K562 (cell line): ENCODE measurements around the gene TMC1. TPM values are rescaled to one million over a fixed set of nuclear protein-coding genes. Genes with fewer than 3 reads are reported as not detected.

ENCODE experiments used
- ATAC-seq: fragments of 200-7000 bp; cut with Tn5 transposase; 3 replicates; pipeline ENCODE4 v1.9.1; 2020; ENCODE audit warnings: moderate library complexity
- BruUV-seq: library from RNA; stranded (reverse); fragments of 400-500 nt; replicated peaks from 2 replicates; lab custom pipeline; 2021; lab: Mats Ljungman, UMichigan
- CTCF ChIA-PET: fragments of 300-600 bp; formaldehyde crosslinking; extraction: SDS; loops from one replicate; lab custom pipeline; 2021; ENCODE audit warnings: low intra/inter-chr PET ratio; lab: Yijun Ruan, JAX
- POLR2A ChIA-PET: fragments of 300-600, 350-650 bp; sonication (Branson Sonifier 250); formaldehyde crosslinking; extraction: SDS; loops from one replicate; lab custom pipeline; 2021; ENCODE audit warnings: antibody characterized with exemption, inconsistent platforms; lab: Yijun Ruan, JAX
- DNase-seq, 4 experiments: peaks; one replicate each; pipeline versions ENCODE4 v3.0.0 to v3.0.0-alpha.2; 2011 to 2018; ENCODE audit warnings: low spot score in 3 of 4, mixed read lengths in 3 of 4; ENCODE audit errors: extremely low read depth in 1 of 4
- FAIRE-seq: peaks from 2 replicates; lab custom pipeline; 2011; peaks lifted over from hg19 to GRCh38; lab: Jason Lieb, UNC
- H2AFZ ChIP-seq: 2 replicates; pipeline ENCODE4 v1.6.0; 2011; ENCODE audit warnings: low read depth, low read length, control low read depth, inconsistent platforms
- H3K27ac ChIP-seq: fragments of 200-600 bp; 3 replicates; pipeline ENCODE4 v1.8.0; 2011; ENCODE audit warnings: low read depth, mild to moderate bottlenecking, control low read depth, inconsistent platforms, low read length, moderate library complexity, mixed read lengths; ENCODE audit errors: extremely low read depth
- H3K27me3 ChIP-seq, 2 experiments: fragments of 300-600 bp in 1 of 2; 2 replicates in 1 of 2; 3 replicates in 1 of 2; pipeline versions ENCODE4 v1.6.0 to v1.8.0; 2011; ENCODE audit warnings: inconsistent platforms in 2 of 2, low read length in 2 of 2, mild to moderate bottlenecking in 1 of 2, mixed read lengths in 1 of 2, moderate library complexity in 1 of 2; ENCODE audit not compliant: control insufficient read depth in 2 of 2, insufficient read depth in 2 of 2
- H3K36me3 ChIP-seq: fragments of 300-600 bp; 3 replicates; pipeline ENCODE4 v1.8.0; 2011; ENCODE audit warnings: mild to moderate bottlenecking, low read length, inconsistent platforms; ENCODE audit not compliant: control insufficient read depth, insufficient read depth
- H3K4me1 ChIP-seq, 2 experiments: fragments of 200-600 bp in 1 of 2; replicated peaks in 1 of 2; 2 replicates in 1 of 2; 3 replicates in 1 of 2; pipeline versions ENCODE4 v1.5.1 to v1.8.0; 2011; ENCODE audit warnings: inconsistent platforms in 2 of 2, low read length in 2 of 2, mild to moderate bottlenecking in 1 of 2, mixed read lengths in 1 of 2, moderate library complexity in 1 of 2; ENCODE audit not compliant: control insufficient read depth in 2 of 2, insufficient read depth in 2 of 2
- H3K4me2 ChIP-seq: 2 replicates; pipeline ENCODE4 v1.6.1; 2011; ENCODE audit warnings: low read length, control low read depth, inconsistent platforms, mixed read lengths; ENCODE audit not compliant: insufficient read depth
- H3K4me3 ChIP-seq: fragments of 200-600 bp; sonication (generic), shearing (Covaris generic); 2 replicates; pipeline ENCODE4 v1.5.1; 2016; ENCODE audit warnings: control low read depth, inconsistent platforms
- H3K79me2 ChIP-seq: fragments of 200-600 bp; 3 replicates; pipeline ENCODE4 v1.8.0; 2011; ENCODE audit warnings: low read length, inconsistent platforms; ENCODE audit not compliant: control insufficient read depth, insufficient read depth
- H3K9ac ChIP-seq, 2 experiments: 2 replicates each; pipeline versions ENCODE4 v1.6.0 to v1.6.1; 2011; ENCODE audit warnings: low read depth in 2 of 2, low read length in 2 of 2, control low read depth in 1 of 2, inconsistent platforms in 1 of 2, mild to moderate bottlenecking in 1 of 2, mixed read lengths in 1 of 2; ENCODE audit not compliant: insufficient read depth in 1 of 2
- H3K9me1 ChIP-seq: one replicate; pipeline ENCODE4 v1.6.0; 2011; ENCODE audit warnings: inconsistent platforms, mild to moderate bottlenecking, low read length, moderate library complexity; ENCODE audit not compliant: control insufficient read depth, insufficient read depth
- H3K9me3 ChIP-seq: replicated peaks from 2 replicates; pipeline ENCODE4 v1.5.1; 2011; ENCODE audit warnings: low read depth, low read length, inconsistent platforms; ENCODE audit not compliant: control insufficient read depth, insufficient read depth
- H4K20me1 ChIP-seq: replicated peaks from 2 replicates; pipeline ENCODE4 v1.6.1; 2011; ENCODE audit warnings: low read length, inconsistent platforms, mixed read lengths; ENCODE audit not compliant: control insufficient read depth, insufficient read depth
- ATF1 ChIP-seq, 2 experiments: fragments of 450-650 bp in 1 of 2; IDR thresholded peaks; 2 replicates each; pipeline ENCODE4 v1.6.1; 2016; ENCODE audit warnings: missing compliant biosample characterization in 1 of 2, missing genetic modification characterization in 1 of 2
- KDM1A ChIP-seq, 2 experiments: fragments of 450-650 bp; IDR thresholded peaks; 2 replicates each; pipeline ENCODE4 v1.6.1; 2016; ENCODE audit warnings: mild to moderate bottlenecking in 2 of 2
- NFIC ChIP-seq: fragments of 450-650 bp; IDR thresholded peaks from 2 replicates; pipeline ENCODE4 v1.6.1; 2017; ENCODE audit warnings: mild to moderate bottlenecking, inconsistent platforms
- RBM22 ChIP-seq: fragments of 200-400 bp; formaldehyde crosslinking; IDR thresholded peaks from 2 replicates; pipeline ENCODE4 v1.6.1; 2018; ENCODE audit warnings: low read length, low read depth; ENCODE audit not compliant: poor library complexity, severe bottlenecking
- RCOR1 ChIP-seq, 2 experiments: IDR thresholded peaks; 2 replicates each; pipeline ENCODE4 v1.6.1; 2012; ENCODE audit warnings: low read depth in 2 of 2, low read length in 2 of 2, borderline replicate concordance in 1 of 2, improper control_type of control experiment in 1 of 2
- SMARCA4 ChIP-seq: fragments of 450-650 bp; IDR thresholded peaks from 2 replicates; pipeline ENCODE4 v1.6.1; 2016
- ZC3H11A ChIP-seq: IDR thresholded peaks from 2 replicates; pipeline ENCODE4 v1.6.1; 2012; ENCODE audit warnings: low read depth, low read length, improper control_type of control experiment
- WGBS: fragments of 100-300 bp; shearing (Covaris generic); methylation state at CpG from one replicate; pipeline ENCODE4 v1.1.6; 2016; ENCODE audit warnings: low coverage, mixed read lengths; ENCODE audit not compliant: insufficient coverage; ENCODE audit errors: missing lambda C conversion rate; 5-methylcytosine and 5-hydroxymethylcytosine counted together
- in situ Hi-C: fragments of 300-500 bp; cut with MboI; formaldehyde crosslinking; loops from 4 replicates; pipeline ENCODE4 v1.15.0; 2018; ENCODE audit warnings: inconsistent platforms, mixed read lengths
- intact Hi-C: fragments of 100-400 bp; cut with micrococcal nuclease; formaldehyde crosslinking; loops from 2 replicates; pipeline ENCODE4 v1.14.2; 2022
- polyA plus RNA-seq, 8 experiments: library from polyadenylated mRNA; depleted of rRNA in 4 of 8; stranded (reverse) in 5 of 8; unstranded in 3 of 8; fragments of >200 nt; fragmentation: Nextera tagmentation in 2 of 8; fragmentation: Illumina TruSeq in 1 of 8; extraction: Ambion mirVana in 2 of 8; extraction: Trizol in 1 of 8; gene quantifications; 2 replicates each; pipeline versions ENCODE4 v1.2.1 to v1.2.3, GENCODE V29; 2011 to 2014; ENCODE audit warnings: inconsistent platforms in 1 of 8, missing spikeins in 1 of 8
- total RNA-seq, 7 experiments: library from RNA; depleted of rRNA in 6 of 7; stranded (reverse); fragments of >200 nt in 6 of 7; fragmentation: Illumina TruSeq in 2 of 7; extraction: Trizol in 2 of 7; gene quantifications; 2 replicates each; pipeline versions ENCODE4 v1.2.1 to v1.2.3, GENCODE V29; 2011 to 2021; ENCODE audit warnings: low replicate concordance in 1 of 7

TMC1 gene
- total and polyA plus RNA-seq, 9 of the 15 experiments (the other 6 are each of a cell fraction or from before 2014, with no cell fraction given), result 0.10 to 0.15 TPM; not detected in 7

DNA sequence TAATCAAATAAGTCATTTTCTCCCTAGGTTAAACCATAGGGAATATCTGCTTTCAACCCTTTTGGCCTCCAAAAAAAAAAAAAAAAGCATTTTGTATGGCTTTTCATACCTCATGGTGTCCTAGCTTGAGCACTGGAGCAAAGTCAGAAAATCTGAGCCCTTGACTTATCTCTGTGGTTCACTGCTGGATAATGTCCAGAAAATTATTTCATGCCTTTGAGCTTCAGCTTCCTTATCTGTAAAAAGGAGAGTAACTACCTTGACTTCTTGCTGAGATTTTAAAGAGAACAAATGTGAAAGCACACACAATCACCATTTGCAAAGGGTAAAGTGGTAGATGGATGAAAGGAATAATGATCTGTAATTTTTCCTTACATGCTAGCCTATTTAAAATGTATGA lies 265.5 kb downstream of the TMC1 start:
- BruUV-seq, result no TSS peak
- Histone ChIP-seq H3K4me2 (no peak overlapping the region), H3K79me2 (no peaks in the 10 kb centered on the region), H3K4me3 (no peak overlapping the region), H2AFZ (no peak overlapping the region), H3K9me1 (no peaks in the 10 kb centered on the region), H3K27me3 (no peaks in the 10 kb centered on the region), H3K9ac (no peak overlapping the region), H3K36me3 (no peaks in the 10 kb centered on the region), H3K27ac (no peak overlapping the region), H4K20me1 (no peaks in the 10 kb centered on the region), H3K9me3 (no peaks in the 10 kb centered on the region), H3K4me1 (no peaks in the 10 kb centered on the region)
- DNase-seq, result no peak
- in situ Hi-C loops (no loop called here), intact Hi-C loops (no loop called here)
- TF ChIP-seq RBM22 (no peak), ZC3H11A (no peak), RCOR1 (IDR thresholded peaks at IDR 0.05; ENCODE audit: borderline replicate concordance in 1 of 2, low read depth in 2 of 2, low read length in 2 of 2) (peak in 1 of 2 experiments; percentile 71; a peak in 2 of 4 replicates), NFIC (peak; percentile 28; the same call in 1 of the 2 replicates), KDM1A (IDR thresholded peaks at IDR 0.05) (peak; percentile 36 to 56; a peak in 2 of 4 replicates)
- no peak for FAIRE-seq
- no peak for ATAC-seq
- CTCF ChIA-PET, result no interaction called here
- POLR2A ChIA-PET, result interaction anchor here (1.0 kb wide), 1 partner anchor 425 kb away, joined by 3 read pairs; no protein-coding TSS in a partner anchor

GRCh38 chr9:72788966-72789735 lies 267.7 kb downstream of the TMC1 start:
- no peak for TF ChIP-seq ATF1 (CRISPR knock-in tag; IDR thresholded peaks at IDR 0.05)
- TF ChIP-seq ATF1 (tag; IDR thresholded peaks at IDR 0.05), result no peak
- no peak for TF ChIP-seq SMARCA4
- Histone ChIP-seq H3K4me1 (no peaks in the 10 kb centered on the region), H3K9ac (no peak overlapping the region), H3K79me2 (no peaks in the 10 kb centered on the region), H3K9me1 (no peaks in the 10 kb centered on the region), H3K36me3 (no peaks in the 10 kb centered on the region), H3K27ac (no peak overlapping the region), H4K20me1 (no peaks in the 10 kb centered on the region), H3K4me2 (no peak overlapping the region), H2AFZ (no peak overlapping the region), H3K9me3 (no peaks in the 10 kb centered on the region), H3K27me3 (no peaks in the 10 kb centered on the region; a peak in 1 of 5 replicates), H3K4me3 (no peak overlapping the region)
- intact Hi-C loops (no loop called here), in situ Hi-C loops (no loop called here)
- FAIRE-seq (no peak), DNase-seq (no peak), ATAC-seq (no peak)
- WGBS, result 0% methylated on average over 5 of the region's 5 CpGs
- ChIA-PET CTCF (no interaction called here), POLR2A (no interaction called here)
- no TSS peak for BruUV-seq
